GM12878 (cell line): ENCODE results near the gene FAM163B. TPM values are rescaled to one million over a fixed set of nuclear protein-coding genes. Genes with fewer than 3 reads are reported as not detected.

Source experiments
- ATAC-seq: fragments of 200-7000 bp; cut with Tn5 transposase; 3 replicates; pipeline ENCODE4 v1.9.1; 2020; ENCODE audit warnings: mild to moderate bottlenecking, moderate library complexity
- BruUV-seq: library from RNA; stranded (reverse); fragments of 400-500 nt; replicated peaks from 2 replicates; lab custom pipeline; 2021; lab: Mats Ljungman, UMichigan
- CTCF ChIA-PET: fragments of 300-600 bp; sonication (Branson Sonifier 250); formaldehyde crosslinking; extraction: SDS; loops from one replicate; lab custom pipeline; 2021; ENCODE audit warnings: inconsistent platforms; lab: Yijun Ruan, JAX
- POLR2A ChIA-PET: fragments of 350-600 bp; formaldehyde crosslinking; extraction: SDS; loops from one replicate; lab custom pipeline; 2021; ENCODE audit warnings: inconsistent platforms; lab: Charles Lee
- RAD21 ChIA-PET: fragments of 300-600 bp; sonication (Branson Sonifier 250); formaldehyde crosslinking; loops from one replicate; lab custom pipeline; 2023; ENCODE audit warnings: antibody characterized with exemption; ENCODE audit not compliant: unreplicated experiment; lab: Charles Lee
- SMC1A ChIA-PET: fragments of 300-600 bp; sonication (Branson Sonifier 250); formaldehyde crosslinking; loops from one replicate; lab custom pipeline; 2023; ENCODE audit not compliant: unreplicated experiment, uncharacterized antibody; lab: Charles Lee
- DNase-seq: peaks from one replicate; pipeline ENCODE4 v3.0.0-alpha.2; 2011; ENCODE audit warnings: low read depth, low spot score
- FAIRE-seq: peaks from 3 replicates; lab custom pipeline; 2011; peaks lifted over from hg19 to GRCh38; lab: Jason Lieb, UNC
- H2AFZ ChIP-seq: 2 replicates; pipeline ENCODE4 v1.6.0; 2011; ENCODE audit warnings: low read depth, low read length, control low read depth; ENCODE audit not compliant: control insufficient read depth
- H3K27ac ChIP-seq: 2 replicates; pipeline ENCODE4 v1.5.1; 2011; ENCODE audit warnings: control low read depth; ENCODE audit not compliant: control insufficient read depth, insufficient read depth
- H3K27me3 ChIP-seq, 2 experiments: replicated peaks in 1 of 2; 2 replicates each; pipeline versions ENCODE4 v1.6.0 to v1.6.1; 2011; ENCODE audit warnings: low read length in 1 of 2; ENCODE audit not compliant: control insufficient read depth in 2 of 2, insufficient read depth in 2 of 2
- H3K36me3 ChIP-seq, 2 experiments: 2 replicates each; pipeline ENCODE4 v1.5.1; 2011; ENCODE audit warnings: low read length in 1 of 2; ENCODE audit not compliant: control insufficient read depth in 2 of 2, insufficient read depth in 2 of 2
- H3K4me1 ChIP-seq: 2 replicates; pipeline ENCODE4 v1.6.1; 2011; ENCODE audit warnings: mild to moderate bottlenecking, low read length, moderate library complexity, mixed read lengths; ENCODE audit not compliant: control insufficient read depth, insufficient read depth
- H3K4me2 ChIP-seq: 2 replicates; pipeline ENCODE4 v1.6.0; 2011; ENCODE audit warnings: control low read depth; ENCODE audit not compliant: control insufficient read depth, insufficient read depth
- H3K4me3 ChIP-seq: fragments of 200-600 bp; sonication (generic); 2 replicates; pipeline ENCODE4 v1.5.1; 2016
- H3K79me2 ChIP-seq: 2 replicates; pipeline ENCODE4 v1.6.0; 2011; ENCODE audit warnings: low read length; ENCODE audit not compliant: control insufficient read depth, insufficient read depth
- H3K9ac ChIP-seq: 2 replicates; pipeline ENCODE4 v1.8.0; 2011; ENCODE audit warnings: low read length, control low read depth, mixed read lengths; ENCODE audit not compliant: control insufficient read depth, insufficient read depth
- H3K9me3 ChIP-seq: replicated peaks from 3 replicates; pipeline ENCODE4 v1.5.1; 2011; ENCODE audit warnings: mild to moderate bottlenecking, low read length; ENCODE audit not compliant: control insufficient read depth, insufficient read depth
- H4K20me1 ChIP-seq: 2 replicates; pipeline ENCODE4 v1.6.0; 2011; ENCODE audit not compliant: control insufficient read depth, insufficient read depth
- CBFB ChIP-seq: IDR thresholded peaks from 2 replicates; pipeline ENCODE4 v1.6.1; 2016; ENCODE audit warnings: antibody characterized with exemption, low read depth
- MEF2B ChIP-seq: fragments of 450-650 bp; IDR thresholded peaks from 2 replicates; pipeline ENCODE4 v1.6.1; 2018; ENCODE audit warnings: mild to moderate bottlenecking, moderate library complexity; ENCODE audit not compliant: partially characterized antibody, poor library complexity, severe bottlenecking
- SMAD1 ChIP-seq: fragments of 450-650 bp; IDR thresholded peaks from 2 replicates; pipeline ENCODE4 v1.6.1; 2018; ENCODE audit warnings: mild to moderate bottlenecking, low read depth; ENCODE audit not compliant: partially characterized antibody
- TCF7 ChIP-seq: IDR thresholded peaks from 2 replicates; pipeline ENCODE4 v1.6.1; 2014; ENCODE audit warnings: antibody characterized with exemption, borderline replicate concordance
- ZBTB33 ChIP-seq: fragments of 450-650 bp; IDR thresholded peaks from 2 replicates; pipeline ENCODE4 v1.6.1; 2017; ENCODE audit warnings: mild to moderate bottlenecking
- WGBS: methylation state at CpG from one replicate; pipeline ENCODE4 v1.1.6; 2016; ENCODE audit warnings: low lambda C conversion rate; ENCODE audit not compliant: insufficient replicate concordance, insufficient coverage; ENCODE audit errors: missing lambda C conversion rate; 5-methylcytosine and 5-hydroxymethylcytosine counted together
- in situ Hi-C: fragments of 300-500 bp; cut with MboI; formaldehyde crosslinking; loops from 9 replicates; pipeline ENCODE4 v1.14.3; 2018; ENCODE audit warnings: mixed read lengths
- intact Hi-C: fragments of 100-400 bp; cut with micrococcal nuclease; formaldehyde crosslinking; loops from one replicate; pipeline ENCODE4 v1.14.2; 2022; ENCODE audit not compliant: unreplicated experiment
- polyA plus RNA-seq, 11 experiments: library from polyadenylated mRNA; depleted of rRNA in 4 of 11; unstranded in 6 of 11; stranded (reverse) in 5 of 11; fragments of >200 nt; fragmentation: Nextera tagmentation in 4 of 11; fragmentation: Illumina TruSeq in 1 of 11; extraction: Ambion mirVana in 4 of 11; extraction: Trizol in 1 of 11; gene quantifications; 1 replicate in 1 of 11; 2 replicates in 10 of 11; pipeline versions ENCODE4 v1.2.1 to v1.2.3, GENCODE V29; 2011 to 2016; ENCODE audit warnings: inconsistent platforms in 2 of 11, missing spikeins in 2 of 11, low read depth in 1 of 11
- total RNA-seq, 4 experiments: library from RNA; depleted of rRNA in 3 of 4; stranded (reverse); fragments of >200 nt in 3 of 4; fragmentation: Illumina TruSeq in 1 of 4; extraction: Trizol in 1 of 4; gene quantifications; 2 replicates each; pipeline versions ENCODE4 v1.2.1 to v1.2.3, GENCODE V29; 2013 to 2021

FAM163B gene
- total and polyA plus RNA-seq, 10 of the 15 experiments (the other 5 are each of a cell fraction or from before 2014, with no cell fraction given) = not detected

DNA sequence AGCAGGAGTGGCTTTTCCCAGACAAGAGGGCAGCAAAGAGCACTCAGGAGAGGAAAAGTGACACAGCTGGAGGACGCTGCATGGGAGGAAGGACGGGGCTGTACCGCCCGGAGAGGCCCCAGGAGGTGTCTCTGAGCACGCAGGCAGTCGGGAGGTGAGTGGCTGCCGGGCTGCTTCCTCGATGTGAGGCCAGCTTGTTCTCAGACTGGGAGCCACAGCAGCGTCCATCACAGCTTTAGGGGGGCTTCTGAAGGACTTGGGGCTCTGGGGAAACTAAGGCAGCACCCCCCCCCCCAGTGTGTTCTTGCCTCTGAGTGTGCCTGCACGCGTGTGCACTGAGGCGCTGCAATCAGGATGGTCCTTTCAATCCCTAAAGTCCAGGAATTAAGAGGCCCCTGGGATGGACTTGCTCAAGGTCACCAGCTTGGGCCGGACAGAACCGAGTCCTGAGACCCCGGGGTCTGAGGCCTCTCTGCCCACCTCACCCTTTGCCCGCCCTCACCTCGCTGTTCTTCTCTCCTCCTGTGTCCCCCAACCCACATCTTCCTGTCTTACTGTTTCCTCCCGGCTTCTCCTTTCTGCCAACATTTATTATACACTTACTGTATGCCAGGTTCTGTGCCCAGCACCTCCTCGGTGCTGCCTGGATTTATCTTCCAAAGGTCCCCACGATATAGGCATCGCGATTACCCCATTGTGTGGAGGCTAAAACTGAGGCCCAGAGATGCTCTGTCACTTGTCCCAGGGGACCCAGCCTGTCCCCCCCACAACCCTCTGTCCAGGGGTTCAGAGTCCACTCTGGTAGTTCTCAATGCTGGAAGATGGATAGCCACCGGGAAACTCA, 32.9 kb downstream of the FAM163B start:
- no peaks in the 10 kb centered on the region; the same call in 1 of the 2 replicates for H4K20me1 ChIP-seq
- H2AFZ ChIP-seq = no peak overlapping the region
- DNase-seq (no peak), ATAC-seq (no peak), FAIRE-seq (no peak)
- no peak for TF ChIP-seq SMAD1
- TF ChIP-seq ZBTB33 = no peak
- TF ChIP-seq MEF2B = peak; percentile 26
- no peak for TF ChIP-seq CBFB
- TF ChIP-seq TCF7 = no peak
- no peak overlapping the region for H3K9ac ChIP-seq
- BruUV-seq = no TSS peak
- intact Hi-C loops = no loop called here
- WGBS = 44% methylated on average over 23 of the region's 23 CpGs
- ChIA-PET RAD21 (no interaction called here), CTCF (interaction anchor here (0.8 to 1.2 kb wide), 2 partner anchors 16 to 36 kb away, joined by 3 to 4 read pairs; no protein-coding TSS in a partner anchor), SMC1A (no interaction called here), POLR2A (interaction anchor here (0.6 kb wide), 1 partner anchor 596 kb away, joined by 3 read pairs; no protein-coding TSS in a partner anchor)
- no peak overlapping the region for H3K4me2 ChIP-seq
- H3K79me2 ChIP-seq = no peaks in the 10 kb centered on the region
- H3K4me3 ChIP-seq = no peak overlapping the region
- H3K36me3 ChIP-seq = no peaks in the 10 kb centered on the region
- H3K9me3 ChIP-seq = no peaks in the 10 kb centered on the region
- H3K4me1 ChIP-seq = no peaks in the 10 kb centered on the region; the same call in 1 of the 2 replicates
- no peak overlapping the region for H3K27ac ChIP-seq
- in situ Hi-C loops = no loop called here
- H3K27me3 ChIP-seq = peaks cover 9 to 14% of the 10 kb centered on the region in 2 experiments; a peak in 3 of 4 replicates
